Hepatocyte (in vitro differentiated cells): ENCODE measurements around the gene PEMT. TPM values are rescaled to one million over a fixed set of nuclear protein-coding genes. Genes with fewer than 3 reads are reported as not detected.

Experiments used
- DNase-seq: peaks from one replicate; pipeline ENCODE4 v3.0.0-alpha.2; 2016; ENCODE audit warnings: low spot score
- H2AFZ ChIP-seq: fragments of 200-600 bp; sonication (generic); 2 replicates; pipeline ENCODE4 v1.6.0; 2016; ENCODE audit warnings: antibody characterized with exemption, mild to moderate bottlenecking
- H3K27ac ChIP-seq: fragments of 200-600 bp; sonication (generic); 2 replicates; pipeline ENCODE4 v1.5.1; 2016; ENCODE audit warnings: mild to moderate bottlenecking
- H3K27me3 ChIP-seq: fragments of 200-600 bp; sonication (generic); 2 replicates; pipeline ENCODE4 v1.6.1; 2016
- H3K36me3 ChIP-seq: fragments of 200-600 bp; sonication (generic); replicated peaks from 2 replicates; pipeline ENCODE4 v1.5.1; 2016; ENCODE audit warnings: low read depth; ENCODE audit not compliant: insufficient read depth
- H3K4me1 ChIP-seq: fragments of 200-600 bp; sonication (generic); 2 replicates; pipeline ENCODE4 v1.5.1; 2016; ENCODE audit warnings: mild to moderate bottlenecking, moderate library complexity; ENCODE audit not compliant: insufficient read depth
- H3K4me2 ChIP-seq: fragments of 200-600 bp; sonication (generic); 2 replicates; pipeline ENCODE4 v1.6.0; 2016
- H3K4me3 ChIP-seq: fragments of 200-600 bp; sonication (generic); 2 replicates; pipeline ENCODE4 v1.5.1; 2016; ENCODE audit warnings: mild to moderate bottlenecking
- H3K79me2 ChIP-seq: fragments of 200-600 bp; sonication (generic); 2 replicates; pipeline ENCODE4 v1.6.0; 2017; ENCODE audit warnings: mild to moderate bottlenecking
- H3K9me2 ChIP-seq: fragments of 200-600 bp; sonication (generic); replicated peaks from 2 replicates; pipeline ENCODE4 v1.6.0; 2017; ENCODE audit warnings: mild to moderate bottlenecking; ENCODE audit not compliant: insufficient read depth
- H3K9me3 ChIP-seq: fragments of 200-600 bp; sonication (generic); 2 replicates; pipeline ENCODE4 v1.5.1; 2016; ENCODE audit warnings: low read depth, mild to moderate bottlenecking
- H4K20me1 ChIP-seq: fragments of 200-600 bp; sonication (generic); 2 replicates; pipeline ENCODE4 v1.6.0; 2016; ENCODE audit warnings: mild to moderate bottlenecking; ENCODE audit not compliant: insufficient read depth, poor library complexity, severe bottlenecking
- CTCF ChIP-seq: fragments of 200-600 bp; sonication (generic); IDR thresholded peaks from 2 replicates; pipeline ENCODE4 v1.5.1; 2016; ENCODE audit warnings: antibody characterized with exemption, mild to moderate bottlenecking; ENCODE audit not compliant: poor library complexity
- EZH2 ChIP-seq: fragments of 200-600 bp; sonication (generic); IDR thresholded peaks from 2 replicates; pipeline ENCODE4 v1.6.1; 2016; ENCODE audit warnings: antibody characterized with exemption, mild to moderate bottlenecking, borderline replicate concordance
- EZH2phosphoT487 ChIP-seq: fragments of 200-600 bp; sonication (generic); IDR thresholded peaks from one replicate; pipeline ENCODE4 v1.6.1; 2018; ENCODE audit warnings: antibody characterized with exemption, mild to moderate bottlenecking, low read depth, moderate library complexity; ENCODE audit not compliant: unreplicated experiment, severe bottlenecking
- WGBS: methylation state at CpG from one replicate; pipeline ENCODE4 v1.1.6; 2016; ENCODE audit warnings: low lambda C conversion rate; ENCODE audit errors: missing lambda C conversion rate; 5-methylcytosine and 5-hydroxymethylcytosine counted together
- polyA plus RNA-seq: library from polyadenylated mRNA; unstranded; fragments of >200 nt; fragmentation: Nextera tagmentation; extraction: Ambion mirVana; gene quantifications from 2 replicates; pipeline ENCODE4 v1.2.1, GENCODE V29; 2016
- total RNA-seq: library from RNA; depleted of rRNA; stranded (reverse); fragments of >200 nt; gene quantifications from 2 replicates; pipeline ENCODE4 v1.2.3, GENCODE V29; 2014

PEMT gene
- total and polyA plus RNA-seq, 2 experiments from 2014 or later, result 50.1 to 70.4 TPM

DNA sequence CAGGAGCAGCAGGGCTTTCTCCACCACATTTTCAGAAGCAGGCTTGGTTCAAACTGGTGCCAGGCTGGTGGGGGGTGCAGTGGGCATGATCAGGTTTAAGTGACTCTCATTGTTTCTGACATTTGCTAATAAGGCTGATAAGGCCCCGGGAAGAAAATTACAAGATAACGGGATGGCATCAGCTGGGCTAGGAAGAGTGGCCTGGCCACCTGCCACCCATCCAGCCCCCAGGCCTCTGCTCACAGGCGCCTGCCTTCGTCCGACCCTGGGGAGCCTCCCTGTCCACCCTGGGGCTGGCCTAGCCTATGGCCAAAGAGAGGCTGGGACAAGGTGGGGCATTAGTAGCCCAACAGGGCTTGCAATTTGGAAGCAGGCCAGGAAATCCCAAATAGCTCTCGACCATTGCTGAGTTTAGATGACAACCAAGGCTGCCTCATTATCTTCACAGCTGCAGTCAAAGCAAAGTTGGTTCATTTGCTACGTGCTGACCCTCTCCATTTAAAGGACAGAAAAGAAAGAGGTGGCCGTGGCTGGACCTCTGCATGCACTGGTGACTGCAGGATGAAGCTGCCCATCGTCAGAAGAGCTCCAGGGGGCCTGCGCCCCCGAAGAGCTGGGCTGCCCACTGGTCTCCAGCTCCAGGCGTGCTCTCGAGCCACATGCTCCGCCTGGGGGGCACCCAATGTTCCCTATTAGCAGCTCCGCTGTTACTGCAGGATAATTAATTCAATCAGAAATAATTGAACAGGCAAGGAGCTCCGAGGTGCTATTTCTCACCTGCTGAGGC lies 44.9 kb downstream of the PEMT start:
- WGBS, result 89% methylated on average over 16 of the region's 16 CpGs
- Histone ChIP-seq H3K4me3 (no peak overlapping the region), H4K20me1 (no peaks in the 10 kb centered on the region), H3K79me2 (no peaks in the 10 kb centered on the region), H3K4me1 (peaks cover 23% of the 10 kb centered on the region), H2AFZ (no peak overlapping the region), H3K4me2 (no peak overlapping the region), H3K9me2 (no peaks in the 10 kb centered on the region), H3K9me3 (no peaks in the 10 kb centered on the region), H3K36me3 (no peaks in the 10 kb centered on the region), H3K27me3 (no peaks in the 10 kb centered on the region), H3K27ac (peak overlapping the region; percentile 37)
- no peak for DNase-seq
- TF ChIP-seq EZH2, result no peak
- no peak for TF ChIP-seq CTCF
- TF ChIP-seq EZH2phosphoT487, result no peak

- no peaks in the 10 kb centered on the region for H3K79me2 ChIP-seq
- H3K4me3 ChIP-seq, result no peak overlapping the region
- no peaks in the 10 kb centered on the region for H3K27me3 ChIP-seq
- no peak overlapping the region for H3K27ac ChIP-seq
- peaks cover 17% of the 10 kb centered on the region for H3K4me1 ChIP-seq
- no peaks in the 10 kb centered on the region for H3K9me2 ChIP-seq
- H3K4me2 ChIP-seq, result no peak overlapping the region
- TF ChIP-seq EZH2, result no peak
- no peak for TF ChIP-seq EZH2phosphoT487
- TF ChIP-seq CTCF, result no peak
- H2AFZ ChIP-seq, result no peak overlapping the region
- H3K36me3 ChIP-seq, result no peaks in the 10 kb centered on the region
- WGBS, result 95% methylated on average over 7 of the region's 7 CpGs
- H4K20me1 ChIP-seq, result no peaks in the 10 kb centered on the region
- DNase-seq, result no peak
- H3K9me3 ChIP-seq, result no peaks in the 10 kb centered on the region
These were observed 45.5 kb downstream of the PEMT start for GRCh38 chr17:17545984-17546383.

GRCh38 chr17:17545031-17545820 lies 46.3 kb downstream of the PEMT start:
- whole genome bisulfite sequencing, result 88% methylated on average over 20 of the region's 20 CpGs
- DNase-seq, result no peak
- Histone ChIP-seq H3K4me3 (no peak overlapping the region), H3K4me1 (peaks cover 17% of the 10 kb centered on the region), H2AFZ (no peak overlapping the region), H3K9me2 (no peaks in the 10 kb centered on the region), H4K20me1 (no peaks in the 10 kb centered on the region), H3K79me2 (no peaks in the 10 kb centered on the region), H3K27me3 (no peaks in the 10 kb centered on the region), H3K4me2 (no peak overlapping the region), H3K9me3 (no peaks in the 10 kb centered on the region), H3K36me3 (no peaks in the 10 kb centered on the region), H3K27ac (no peak overlapping the region)
- TF ChIP-seq CTCF, result no peak
- no peak for TF ChIP-seq EZH2phosphoT487
- TF ChIP-seq EZH2, result no peak
